Measurements from ENCODE around the gene MOB2.

Gene MOB2

DNA sequence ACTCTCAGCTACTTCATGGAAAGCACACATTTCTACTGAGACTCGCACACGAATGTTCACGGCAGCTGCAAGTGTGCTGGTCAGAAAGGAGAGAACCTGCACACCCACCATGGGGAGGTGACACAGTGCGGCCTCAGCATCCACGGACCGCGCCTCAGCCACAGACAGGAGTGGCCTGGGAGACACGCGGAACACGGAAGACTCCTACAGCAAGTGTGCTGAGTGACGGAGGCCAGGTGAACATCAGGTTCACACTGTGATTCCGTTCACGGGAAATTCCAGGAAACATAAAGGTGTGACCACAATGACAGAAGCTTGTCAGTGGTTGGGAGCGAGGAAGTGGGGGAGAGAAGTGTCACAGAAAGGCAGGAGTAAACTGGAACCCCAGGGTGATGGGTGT is 13.3 kb upstream of the MOB2 start:
- Histone ChIP-seq H3K9me3 (ENCODE audit: control insufficient read depth in 5 of 5, low read length in 5 of 5) (no peaks in the 10 kb centered on the region), H3K4me3 (ENCODE audit: low read depth in 1 of 5, low read length in 5 of 5) (no peak overlapping the region), H3K36me3 (ENCODE audit: control insufficient read depth in 5 of 5, insufficient read depth in 5 of 5, low read length in 5 of 5) (peaks cover 0 to 25% (median 15%) of the 10 kb centered on the region in 5 donors), H3K27ac (ENCODE audit: low read depth, low read length) (no peak overlapping the region), H3K27me3 (ENCODE audit: control insufficient read depth in 5 of 5, insufficient read depth in 4 of 5, low read length in 5 of 5) (no peaks in the 10 kb centered on the region), H3K4me1 (ENCODE audit: control insufficient read depth in 5 of 5, insufficient read depth in 5 of 5, low read length in 5 of 5) (peaks cover 2 to 65% (median 33%) of the 10 kb centered on the region in 5 donors), H3K9ac (ENCODE audit: low read length in 5 of 5) (no peak overlapping the region)

DNA sequence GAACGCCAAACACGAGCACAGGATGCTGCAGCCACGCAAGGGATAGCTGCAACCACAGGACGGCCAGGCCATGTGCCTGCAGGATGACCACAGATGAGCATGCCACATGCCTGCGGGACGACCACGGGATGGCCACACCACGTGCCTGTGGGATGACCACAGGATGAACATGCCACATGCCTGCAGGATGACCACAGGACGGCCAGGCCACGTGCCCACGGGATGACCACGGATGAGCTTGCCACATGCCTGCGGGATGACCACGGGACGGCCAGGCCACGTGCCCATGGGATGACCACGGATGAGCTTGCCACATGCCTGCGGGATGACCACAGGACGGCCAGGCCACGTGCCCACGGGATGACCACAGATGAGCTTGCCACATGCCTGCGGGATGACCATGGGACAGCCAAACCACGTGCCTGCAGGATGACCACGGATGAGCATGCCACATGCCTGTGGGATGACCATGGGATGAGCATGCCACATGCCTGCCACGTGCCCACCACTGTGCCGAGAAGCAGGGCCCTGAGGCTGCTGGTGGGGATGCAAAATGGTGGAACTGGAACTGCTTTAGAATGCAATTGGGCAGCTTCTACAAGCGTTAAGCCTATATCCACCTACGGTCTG is 12.8 kb upstream of the MOB2 start:
- Histone ChIP-seq H3K4me1 (ENCODE audit: control insufficient read depth in 5 of 5, insufficient read depth in 5 of 5, low read length in 5 of 5) (peaks cover 2 to 66% (median 28%) of the 10 kb centered on the region in 5 donors), H3K9me3 (ENCODE audit: control insufficient read depth in 5 of 5, low read length in 5 of 5) (no peaks in the 10 kb centered on the region), H3K9ac (ENCODE audit: low read length in 5 of 5) (no peak overlapping the region), H3K27ac (ENCODE audit: low read depth, low read length) (no peak overlapping the region), H3K36me3 (ENCODE audit: control insufficient read depth in 5 of 5, insufficient read depth in 5 of 5, low read length in 5 of 5) (peaks cover 0 to 23% (median 15%) of the 10 kb centered on the region in 5 donors), H3K27me3 (ENCODE audit: control insufficient read depth in 5 of 5, insufficient read depth in 4 of 5, low read length in 5 of 5) (no peaks in the 10 kb centered on the region), H3K4me3 (ENCODE audit: low read depth in 1 of 5, low read length in 5 of 5) (no peak overlapping the region)

DNA sequence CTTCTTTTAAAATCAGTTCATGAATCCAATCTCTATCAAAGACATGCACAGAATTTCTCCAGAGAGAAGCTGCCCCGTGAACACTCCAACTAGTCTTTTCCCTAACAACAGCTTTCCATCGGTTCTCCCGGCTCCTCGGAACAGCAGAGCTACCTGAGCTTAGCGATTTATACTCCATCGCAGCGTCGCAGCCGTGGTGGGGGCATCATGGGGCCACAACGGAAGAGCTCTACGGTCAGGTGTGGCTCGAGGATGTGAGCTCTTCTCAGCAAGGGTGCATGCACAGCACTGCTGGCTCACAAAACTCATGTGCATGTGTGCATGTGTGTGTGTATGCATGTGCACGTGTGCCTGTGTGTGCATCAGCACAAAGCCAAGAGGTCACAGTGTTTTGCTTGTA is 11.7 kb upstream of the MOB2 start:
- H3K27me3 ChIP-seq (ENCODE audit: control insufficient read depth in 5 of 5, insufficient read depth in 4 of 5, low read length in 5 of 5) = no peaks in the 10 kb centered on the region
- no peak overlapping the region for H3K9ac ChIP-seq (ENCODE audit: low read length in 5 of 5)
- no peak overlapping the region for H3K27ac ChIP-seq (ENCODE audit: low read depth, low read length)
- no peaks in the 10 kb centered on the region for H3K9me3 ChIP-seq (ENCODE audit: control insufficient read depth in 5 of 5, low read length in 5 of 5)
- H3K36me3 ChIP-seq (ENCODE audit: control insufficient read depth in 5 of 5, insufficient read depth in 5 of 5, low read length in 5 of 5) = peaks cover 0 to 23% (median 15%) of the 10 kb centered on the region in 5 donors
- peaks cover 2 to 65% (median 19%) of the 10 kb centered on the region in 5 donors for H3K4me1 ChIP-seq (ENCODE audit: control insufficient read depth in 5 of 5, insufficient read depth in 5 of 5, low read length in 5 of 5)
- H3K4me3 ChIP-seq (ENCODE audit: low read depth in 1 of 5, low read length in 5 of 5) = no peak overlapping the region

DNA sequence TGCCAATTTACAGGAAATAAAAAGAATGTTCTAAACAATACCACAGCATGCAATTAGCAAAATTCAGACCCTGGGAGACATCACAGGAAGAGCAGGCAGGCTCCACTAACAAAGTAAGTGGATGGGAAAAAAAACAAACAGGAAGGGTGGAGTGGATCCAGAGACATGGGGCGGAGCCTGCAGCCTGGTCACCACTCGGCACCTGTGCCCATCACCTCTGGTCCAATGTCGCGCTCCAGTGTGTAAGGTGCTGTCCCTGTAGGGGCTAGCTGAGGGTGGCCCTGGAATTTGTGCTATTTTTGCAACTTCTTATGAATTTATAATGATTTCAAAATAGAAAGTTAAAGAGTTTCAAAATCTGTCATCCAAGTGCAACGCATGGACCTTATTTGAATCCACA is 11.0 kb upstream of the MOB2 start:
- Histone ChIP-seq H3K9me3 (ENCODE audit: control insufficient read depth in 5 of 5, low read length in 5 of 5) (no peaks in the 10 kb centered on the region), H3K27me3 (ENCODE audit: control insufficient read depth in 5 of 5, insufficient read depth in 4 of 5, low read length in 5 of 5) (no peaks in the 10 kb centered on the region), H3K27ac (ENCODE audit: low read depth, low read length) (no peak overlapping the region), H3K9ac (ENCODE audit: low read length in 5 of 5) (no peak overlapping the region), H3K4me3 (ENCODE audit: low read depth in 1 of 5, low read length in 5 of 5) (no peak overlapping the region), H3K36me3 (ENCODE audit: control insufficient read depth in 5 of 5, insufficient read depth in 5 of 5, low read length in 5 of 5) (peaks cover 0 to 23% (median 15%) of the 10 kb centered on the region in 5 donors), H3K4me1 (ENCODE audit: control insufficient read depth in 5 of 5, insufficient read depth in 5 of 5, low read length in 5 of 5) (peaks cover 2 to 65% (median 19%) of the 10 kb centered on the region in 5 donors)

DNA sequence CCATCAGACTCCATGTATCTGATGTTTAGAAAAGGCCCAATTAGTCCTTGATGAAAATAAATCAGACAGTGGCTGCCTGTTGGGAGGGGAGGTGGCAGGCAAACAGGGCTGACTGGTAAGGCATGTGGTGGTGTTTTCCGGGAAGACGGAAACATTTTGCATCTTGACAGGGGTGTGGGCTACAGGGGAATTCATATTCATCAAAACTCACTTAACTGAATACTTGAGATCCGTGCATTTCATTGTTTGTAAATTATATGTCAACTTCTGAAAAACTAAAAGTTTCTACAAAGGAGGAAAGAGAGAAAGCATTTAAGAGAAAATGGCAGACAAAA is 10.1 kb upstream of the MOB2 start:
- Histone ChIP-seq H3K27me3 (ENCODE audit: control insufficient read depth in 5 of 5, insufficient read depth in 4 of 5, low read length in 5 of 5) (no peaks in the 10 kb centered on the region), H3K4me1 (ENCODE audit: control insufficient read depth in 5 of 5, insufficient read depth in 5 of 5, low read length in 5 of 5) (peaks cover 2 to 62% (median 13%) of the 10 kb centered on the region in 5 donors), H3K4me3 (ENCODE audit: low read depth in 1 of 5, low read length in 5 of 5) (no peak overlapping the region), H3K9ac (ENCODE audit: low read length in 5 of 5) (no peak overlapping the region), H3K36me3 (ENCODE audit: control insufficient read depth in 5 of 5, insufficient read depth in 5 of 5, low read length in 5 of 5) (peaks cover 0 to 23% (median 15%) of the 10 kb centered on the region in 5 donors), H3K9me3 (ENCODE audit: control insufficient read depth in 5 of 5, low read length in 5 of 5) (no peaks in the 10 kb centered on the region), H3K27ac (ENCODE audit: low read depth, low read length) (no peak overlapping the region)

- H3K36me3 ChIP-seq (ENCODE audit: control insufficient read depth in 5 of 5, insufficient read depth in 5 of 5, low read length in 5 of 5) = peaks cover 0 to 23% (median 15%) of the 10 kb centered on the region in 5 donors
- H3K9me3 ChIP-seq (ENCODE audit: control insufficient read depth in 5 of 5, low read length in 5 of 5) = no peaks in the 10 kb centered on the region
- no peak overlapping the region for H3K27ac ChIP-seq (ENCODE audit: low read depth, low read length)
- peaks cover 2 to 59% (median 13%) of the 10 kb centered on the region in 5 donors for H3K4me1 ChIP-seq (ENCODE audit: control insufficient read depth in 5 of 5, insufficient read depth in 5 of 5, low read length in 5 of 5)
- no peak overlapping the region for H3K4me3 ChIP-seq (ENCODE audit: low read depth in 1 of 5, low read length in 5 of 5)
- H3K27me3 ChIP-seq (ENCODE audit: control insufficient read depth in 5 of 5, insufficient read depth in 4 of 5, low read length in 5 of 5) = no peaks in the 10 kb centered on the region
- no peak overlapping the region for H3K9ac ChIP-seq (ENCODE audit: low read length in 5 of 5)
These were observed 9.6 kb upstream of the MOB2 start for GRCh38 chr11:1496091-1496760.

DNA sequence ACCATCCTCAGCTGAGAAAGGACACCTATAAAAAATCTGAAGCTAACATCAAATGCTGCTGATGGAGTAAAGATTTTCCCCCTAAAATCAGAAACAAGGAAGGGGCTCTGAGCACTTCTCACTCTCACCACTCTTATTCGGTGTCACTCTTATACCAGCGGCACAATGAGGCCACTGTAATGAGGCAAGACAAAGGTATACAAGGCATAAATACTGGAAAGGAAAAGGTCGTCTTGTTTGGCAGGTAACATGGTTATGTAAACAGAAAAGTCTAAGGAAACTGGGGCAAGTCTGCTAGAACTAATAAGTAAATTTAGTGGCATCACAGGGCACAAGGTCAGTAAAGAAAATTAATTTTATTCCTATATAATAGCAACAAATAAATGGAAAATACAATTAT is 8.1 kb upstream of the MOB2 start:
- Histone ChIP-seq H3K27ac (ENCODE audit: low read depth, low read length) (no peak overlapping the region), H3K36me3 (ENCODE audit: control insufficient read depth in 5 of 5, insufficient read depth in 5 of 5, low read length in 5 of 5) (peaks cover 0 to 10% (median 8%) of the 10 kb centered on the region in 5 donors), H3K27me3 (ENCODE audit: control insufficient read depth in 5 of 5, insufficient read depth in 4 of 5, low read length in 5 of 5) (no peaks in the 10 kb centered on the region)

DNA sequence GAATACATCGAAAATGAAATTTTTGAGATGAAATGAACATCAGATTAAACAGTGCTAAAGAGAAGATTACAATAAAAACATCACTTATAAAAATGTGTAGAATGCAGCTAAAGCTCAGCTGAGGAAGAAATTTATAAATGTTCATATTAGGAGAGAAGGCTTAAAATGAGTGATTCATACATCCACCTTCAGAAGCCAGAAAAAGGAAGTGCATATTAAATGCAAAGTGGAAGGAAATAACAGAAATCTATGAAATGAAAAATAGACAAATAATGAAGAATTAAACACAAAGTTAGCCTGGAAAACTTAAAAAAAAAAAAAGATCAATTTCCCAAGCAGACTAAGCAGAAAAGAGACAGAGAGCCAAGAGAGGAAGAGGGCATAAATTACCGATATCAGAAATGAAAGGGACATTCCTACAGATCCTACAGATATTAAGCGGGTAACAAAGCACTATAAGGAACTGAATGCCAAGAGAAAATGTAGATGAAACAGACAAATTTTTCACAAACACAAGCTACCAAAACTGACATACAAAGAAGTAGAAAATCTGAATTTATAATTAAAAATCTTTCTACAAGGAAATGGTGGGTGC is 7.2 kb upstream of the MOB2 start:
- Histone ChIP-seq H3K9ac (ENCODE audit: low read length in 5 of 5) (no peak overlapping the region), H3K27ac (ENCODE audit: low read depth, low read length) (no peak overlapping the region), H3K9me3 (ENCODE audit: control insufficient read depth in 5 of 5, low read length in 5 of 5) (no peaks in the 10 kb centered on the region), H3K27me3 (ENCODE audit: control insufficient read depth in 5 of 5, insufficient read depth in 4 of 5, low read length in 5 of 5) (no peaks in the 10 kb centered on the region), H3K4me3 (ENCODE audit: low read depth in 1 of 5, low read length in 5 of 5) (no peak overlapping the region), H3K4me1 (ENCODE audit: control insufficient read depth in 5 of 5, insufficient read depth in 5 of 5, low read length in 5 of 5) (peaks cover 0 to 50% (median 15%) of the 10 kb centered on the region in 5 donors), H3K36me3 (ENCODE audit: control insufficient read depth in 5 of 5, insufficient read depth in 5 of 5, low read length in 5 of 5) (peaks cover 0 to 3% (median 0%) of the 10 kb centered on the region in 5 donors)

More for the DNA sequence above, 8.1 kb upstream of the MOB2 start:
- Histone ChIP-seq H3K9me3 (ENCODE audit: control insufficient read depth in 5 of 5, low read length in 5 of 5) (no peaks in the 10 kb centered on the region), H3K4me3 (ENCODE audit: low read depth in 1 of 5, low read length in 5 of 5) (no peak overlapping the region), H3K9ac (ENCODE audit: low read length in 5 of 5) (no peak overlapping the region), H3K4me1 (ENCODE audit: control insufficient read depth in 5 of 5, insufficient read depth in 5 of 5, low read length in 5 of 5) (peaks cover 0 to 48% (median 13%) of the 10 kb centered on the region in 5 donors)

DNA sequence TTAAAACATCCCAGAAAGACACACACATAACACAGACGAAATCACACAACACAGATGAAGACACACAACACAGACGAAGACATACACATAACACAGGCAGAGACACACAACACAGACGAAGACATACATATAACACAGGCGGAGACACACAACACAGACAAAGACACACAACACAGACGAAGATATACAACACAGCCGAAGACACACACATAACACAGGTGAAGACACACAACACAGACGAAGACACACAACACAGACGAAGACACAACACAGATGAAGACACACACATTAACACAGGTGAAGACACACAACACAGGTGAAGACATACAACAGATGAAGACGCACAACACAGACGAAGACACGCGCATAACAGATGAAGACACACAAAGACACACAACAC is 4.8 kb upstream of the MOB2 start:
- no peaks in the 10 kb centered on the region for H3K36me3 ChIP-seq (ENCODE audit: control insufficient read depth in 5 of 5, insufficient read depth in 5 of 5, low read length in 5 of 5)
- no peak overlapping the region for H3K27ac ChIP-seq (ENCODE audit: low read depth, low read length)
- H3K27me3 ChIP-seq (ENCODE audit: control insufficient read depth in 5 of 5, insufficient read depth in 4 of 5, low read length in 5 of 5) = no peaks in the 10 kb centered on the region
- H3K4me3 ChIP-seq (ENCODE audit: low read depth in 1 of 5, low read length in 5 of 5) = no peak overlapping the region
- H3K9ac ChIP-seq (ENCODE audit: low read length in 5 of 5) = no peak overlapping the region
- no peaks in the 10 kb centered on the region for H3K9me3 ChIP-seq (ENCODE audit: control insufficient read depth in 5 of 5, low read length in 5 of 5)
- H3K4me1 ChIP-seq (ENCODE audit: control insufficient read depth in 5 of 5, insufficient read depth in 5 of 5, low read length in 5 of 5) = peaks cover 8 to 54% (median 26%) of the 10 kb centered on the region in 5 donors

- Histone ChIP-seq H3K36me3 (ENCODE audit: control insufficient read depth in 5 of 5, insufficient read depth in 5 of 5, low read length in 5 of 5) (no peaks in the 10 kb centered on the region), H3K27ac (ENCODE audit: low read depth, low read length) (no peak overlapping the region), H3K9me3 (ENCODE audit: control insufficient read depth in 5 of 5, low read length in 5 of 5) (no peaks in the 10 kb centered on the region), H3K4me1 (ENCODE audit: control insufficient read depth in 5 of 5, insufficient read depth in 5 of 5, low read length in 5 of 5) (peaks cover 11 to 57% (median 33%) of the 10 kb centered on the region in 5 donors), H3K27me3 (ENCODE audit: control insufficient read depth in 5 of 5, insufficient read depth in 4 of 5, low read length in 5 of 5) (no peaks in the 10 kb centered on the region), H3K4me3 (ENCODE audit: low read depth in 1 of 5, low read length in 5 of 5) (no peak overlapping the region), H3K9ac (ENCODE audit: low read length in 5 of 5) (no peak overlapping the region)
These were observed 4.1 kb upstream of the MOB2 start for GRCh38 chr11:1490651-1491050.

Measured in subcutaneous abdominal adipose tissue (tissue), 5 donors.